ENCODE results near the gene KRTAP13-3. TPM values are rescaled to one million over a fixed set of nuclear protein-coding genes. Genes with fewer than 3 reads are reported as not detected.

KRTAP13-3 gene
- total and polyA plus RNA-seq, 2 of the 8 experiments (the other 6 are each of a cell fraction or from before 2014, with no cell fraction given): not detected

GRCh38 chr21:30439975-30440374, 14.2 kb upstream of the KRTAP13-3 start, which contains the start of gene KRTAP15-1 (continued):
- TF ChIP-seq SAP30 (IDR thresholded peaks at IDR 0.05; ENCODE audit: insufficient read depth, insufficient replicate concordance, low read length) (no peak), PHF8 (conservative IDR thresholded peaks at IDR 0.05; ENCODE audit: low read depth, low read length) (no peak), BCL11A (IDR thresholded peaks at IDR 0.05; ENCODE audit: low read depth in 2 of 2, low read length in 2 of 2) (no peak), JUN (IDR thresholded peaks at IDR 0.05; ENCODE audit: low read depth, low read length) (no peak), KDM5A (IDR thresholded peaks at IDR 0.05; ENCODE audit: low read length) (no peak)
